HG03442 (cell line): ENCODE measurements around the gene DNAH12.
A peak's percentile ranks its signal among the peaks of the same experiment; 100 is the strongest.

ENCODE experiments used
- ATAC-seq: cut with Tn5 transposase; IDR thresholded peaks from one replicate; pipeline ENCODE4 v1.9.1; 2021; ENCODE audit warnings: mild to moderate bottlenecking, moderate library complexity; ENCODE audit not compliant: unreplicated experiment

The DNAH12 gene, protein sequence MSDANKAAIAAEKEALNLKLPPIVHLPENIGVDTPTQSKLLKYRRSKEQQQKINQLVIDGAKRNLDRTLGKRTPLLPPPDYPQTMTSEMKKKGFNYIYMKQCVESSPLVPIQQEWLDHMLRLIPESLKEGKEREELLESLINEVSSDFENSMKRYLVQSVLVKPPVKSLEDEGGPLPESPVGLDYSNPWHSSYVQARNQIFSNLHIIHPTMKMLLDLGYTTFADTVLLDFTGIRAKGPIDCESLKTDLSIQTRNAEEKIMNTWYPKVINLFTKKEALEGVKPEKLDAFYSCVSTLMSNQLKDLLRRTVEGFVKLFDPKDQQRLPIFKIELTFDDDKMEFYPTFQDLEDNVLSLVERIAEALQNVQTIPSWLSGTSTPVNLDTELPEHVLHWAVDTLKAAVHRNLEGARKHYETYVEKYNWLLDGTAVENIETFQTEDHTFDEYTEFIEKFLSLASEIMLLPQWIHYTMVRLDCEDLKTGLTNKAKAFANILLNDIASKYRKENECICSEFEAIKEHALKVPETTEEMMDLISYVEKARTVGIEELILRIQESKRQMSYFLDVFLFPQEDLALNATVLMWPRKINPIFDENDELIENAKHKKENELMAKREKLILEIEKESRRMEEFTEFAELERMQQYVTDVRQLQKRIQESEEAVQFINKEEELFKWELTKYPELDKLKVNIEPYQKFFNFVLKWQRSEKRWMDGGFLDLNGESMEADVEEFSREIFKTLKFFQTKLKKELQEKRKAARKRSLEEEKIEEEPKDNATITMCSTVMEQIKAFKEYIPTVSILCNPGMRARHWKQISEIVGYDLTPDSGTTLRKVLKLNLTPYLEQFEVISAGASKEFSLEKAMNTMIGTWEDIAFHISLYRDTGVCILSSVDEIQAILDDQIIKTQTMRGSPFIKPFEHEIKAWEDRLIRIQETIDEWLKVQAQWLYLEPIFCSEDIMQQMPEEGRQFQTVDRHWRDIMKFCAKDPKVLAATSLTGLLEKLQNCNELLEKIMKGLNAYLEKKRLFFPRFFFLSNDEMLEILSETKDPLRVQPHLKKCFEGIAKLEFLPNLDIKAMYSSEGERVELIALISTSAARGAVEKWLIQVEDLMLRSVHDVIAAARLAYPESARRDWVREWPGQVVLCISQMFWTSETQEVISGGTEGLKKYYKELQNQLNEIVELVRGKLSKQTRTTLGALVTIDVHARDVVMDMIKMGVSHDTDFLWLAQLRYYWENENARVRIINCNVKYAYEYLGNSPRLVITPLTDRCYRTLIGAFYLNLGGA (N-terminal part only)

DNA sequence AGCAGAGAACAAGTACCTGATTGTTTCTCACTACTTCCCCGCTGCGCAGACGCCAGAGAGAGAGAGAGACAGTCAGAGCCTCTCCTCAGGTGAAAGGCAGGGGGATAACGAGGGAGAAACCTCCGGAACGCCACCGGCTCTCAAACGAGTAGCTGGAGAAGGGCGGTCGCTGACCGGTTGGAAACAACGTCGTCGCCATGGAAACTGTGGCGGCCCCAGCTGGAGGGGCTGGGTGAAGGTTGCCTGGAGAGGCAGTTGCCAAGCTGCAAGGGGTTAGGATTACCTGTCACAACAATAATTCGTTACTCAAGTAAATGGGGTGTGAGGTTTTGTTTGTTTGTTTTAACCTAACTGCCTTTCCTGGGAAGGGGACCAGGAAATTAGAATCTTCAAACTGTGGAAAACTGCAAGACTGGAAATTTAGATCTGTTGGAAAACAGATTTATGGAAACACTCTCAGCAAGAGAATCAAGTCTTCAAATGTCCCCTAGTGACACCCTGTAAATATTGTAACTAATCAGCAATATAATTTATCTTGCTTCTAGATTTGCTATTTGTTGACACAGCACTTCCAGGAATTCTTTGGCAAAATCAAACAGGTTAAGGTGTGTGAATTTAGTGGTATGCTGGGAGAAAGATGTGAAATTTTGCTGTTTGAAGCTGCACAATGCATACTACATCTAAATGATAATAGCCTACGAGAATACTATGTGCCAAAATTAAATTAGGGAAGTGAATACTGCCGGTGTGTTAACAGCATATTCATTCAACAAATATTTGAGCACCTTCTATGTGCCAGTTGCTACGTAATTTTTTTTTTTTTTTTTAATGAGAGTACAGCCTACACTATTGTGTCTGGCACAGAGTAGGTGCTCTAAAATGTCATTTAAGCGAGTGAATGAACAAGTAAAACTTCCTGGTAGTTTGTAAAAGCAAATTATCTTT, at the start of gene DNAH12:
DNAH12 (minus strand) TSS at position 164 of the 945 bp plus-strand sequence. CDS start 1,474 bp downstream, outside the sequence.
- ATAC-seq: no peak

- no peak for ATAC-seq
Observed at GRCh38 chr3:57592306-57592705, 48.2 kb upstream of the DNAH12 start.

DNA sequence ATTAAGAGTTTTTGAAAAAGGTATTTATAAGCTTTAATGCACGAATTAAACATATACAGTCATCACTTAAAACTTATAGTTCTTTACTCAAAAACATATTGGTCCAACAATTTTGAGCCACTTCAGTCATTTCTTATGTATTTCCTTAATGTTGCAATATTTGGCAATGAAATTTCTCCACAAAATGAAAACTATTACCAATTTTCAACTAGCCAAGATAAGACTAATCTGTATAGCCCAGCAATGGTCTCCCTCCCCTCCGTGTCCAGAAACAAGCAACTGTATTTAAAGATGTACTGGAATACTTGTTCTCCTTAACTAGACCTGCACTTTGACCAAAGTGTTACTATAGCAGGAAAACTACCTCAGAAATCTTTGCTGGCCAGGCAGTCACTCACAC, 43.8 kb upstream of the DNAH12 start:
- ATAC-seq: no peak

DNA sequence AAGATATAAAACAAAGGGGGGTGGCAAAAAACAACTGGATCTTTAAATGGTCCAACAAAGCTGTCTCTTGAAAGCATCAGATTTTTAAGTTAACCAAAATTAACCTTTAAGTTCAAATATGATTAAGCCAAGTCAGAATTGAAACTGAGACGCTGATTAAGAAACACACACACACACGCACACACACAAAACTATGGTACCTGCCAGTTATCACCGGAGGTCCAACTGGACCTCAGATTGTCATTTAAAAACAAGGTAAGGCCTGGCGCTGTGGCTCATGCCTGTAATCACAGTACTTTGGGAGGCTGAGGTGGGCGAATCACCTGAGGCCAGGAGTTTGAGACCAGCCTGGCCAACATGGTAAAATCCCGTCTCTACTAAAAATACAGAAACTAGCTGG, 42.6 kb upstream of the DNAH12 start:
- ATAC-seq: no peak

- no peak for ATAC-seq
Observed at GRCh38 chr3:57583544-57583943, 39.4 kb upstream of the DNAH12 start.

GRCh38 chr3:57582474-57583168, 38.5 kb upstream of the DNAH12 start:
- ATAC-seq: no peak

DNA sequence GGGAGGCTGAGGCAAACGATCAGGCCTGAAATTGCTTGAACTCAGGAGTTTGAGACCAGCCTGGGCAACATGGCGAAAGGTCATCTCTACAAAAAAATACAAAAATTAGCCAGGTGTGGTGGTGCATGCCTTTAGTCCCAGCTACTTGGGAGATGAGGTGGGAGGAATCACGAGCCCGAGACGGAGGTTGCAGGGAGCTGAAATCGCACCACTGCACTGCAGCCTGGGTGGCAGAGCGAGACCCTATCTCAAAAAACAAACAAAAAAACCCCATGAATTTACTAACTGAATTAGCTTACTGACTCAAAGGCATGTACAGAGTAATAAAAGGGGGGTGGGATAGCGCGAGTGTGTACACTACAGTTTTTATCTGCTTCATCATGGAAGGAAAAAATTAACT, 33.7 kb upstream of the DNAH12 start:
- ATAC-seq: no peak

- no peak for ATAC-seq
Observed at GRCh38 chr3:57575966-57576626, 32.0 kb upstream of the DNAH12 start.

- ATAC-seq: no peak
Observed at GRCh38 chr3:57572096-57572495, 28.0 kb upstream of the DNAH12 start.

GRCh38 chr3:57570878-57571277, 26.7 kb upstream of the DNAH12 start:
- ATAC-seq: no peak

GRCh38 chr3:57569859-57570450, 25.8 kb upstream of the DNAH12 start:
- ATAC-seq: no peak

GRCh38 chr3:57559526-57559925, 15.4 kb upstream of the DNAH12 start:
- no peak for ATAC-seq

- ATAC-seq: no peak
Observed at GRCh38 chr3:57557085-57557537, 13.0 kb upstream of the DNAH12 start.

GRCh38 chr3:57556459-57557084, 12.4 kb upstream of the DNAH12 start:
- ATAC-seq: peak; percentile 26

- peak; percentile 75 for ATAC-seq
Observed at GRCh38 chr3:57555738-57556458, 11.8 kb upstream of the DNAH12 start, which contains the start of gene PDE12. PDE12 (plus strand) TSS chr3:57556274; CDS start chr3:57556380, 106 bp downstream.

DNA sequence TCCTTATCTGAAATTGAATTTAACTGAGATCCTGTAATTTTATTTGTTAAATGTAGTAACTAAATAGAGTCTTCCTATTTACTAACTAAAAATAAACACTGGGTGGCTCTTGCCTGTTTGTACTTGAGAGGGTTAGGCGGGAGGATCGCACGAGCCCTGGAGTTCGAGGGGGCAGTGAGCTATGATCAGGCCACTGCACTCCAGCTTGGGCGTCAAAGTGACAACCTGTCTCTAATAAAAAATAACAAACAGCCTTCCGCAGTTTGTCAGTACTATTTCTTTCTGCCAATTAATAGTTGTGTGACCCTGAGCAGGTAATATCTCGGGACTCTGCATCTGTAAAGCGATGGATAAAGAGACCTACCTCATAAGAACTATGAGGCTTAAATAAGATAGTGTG, 11.2 kb upstream of the DNAH12 start:
- no peak for ATAC-seq

DNA sequence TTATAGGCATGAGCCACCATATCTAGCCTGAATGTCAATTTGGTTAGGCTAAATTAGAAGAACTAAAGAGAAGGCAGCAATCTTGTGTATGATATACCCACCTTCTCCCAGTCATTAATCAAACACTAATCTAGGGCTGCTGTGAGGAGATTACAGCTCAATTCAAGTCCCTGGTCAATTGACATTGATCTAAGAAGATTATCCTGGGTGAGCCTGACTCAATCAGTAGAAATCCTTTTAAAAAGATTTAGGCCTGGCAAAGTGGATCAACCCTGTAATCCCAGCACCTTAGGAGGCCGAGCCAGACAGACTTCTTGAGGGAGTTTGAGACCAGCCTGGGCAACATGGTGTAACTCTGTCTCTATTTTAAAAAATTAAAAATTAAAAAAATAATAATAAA, 2.5 kb upstream of the DNAH12 start:
- ATAC-seq: no peak
